C4-2B (cell line): ENCODE data around the gene NRG3.

Experiments used
- CTCF ChIP-seq: fragments of 450-650 bp; conservative IDR thresholded peaks from 2 replicates; pipeline ENCODE4 v1.5.1; 2017; ENCODE audit warnings: mild to moderate bottlenecking
- ZFX ChIP-seq: fragments of 450-650 bp; IDR thresholded peaks from 2 replicates; pipeline ENCODE4 v1.6.1; 2017

GRCh38 chr10:82597840-82598239 is 722.8 kb downstream of the NRG3 start:
- no peak for TF ChIP-seq CTCF
- no peak for TF ChIP-seq ZFX
